ENCODE measurements around the gene MALAT1. TPM values are rescaled to one million over a fixed set of nuclear protein-coding genes. Genes with fewer than 3 reads are reported as not detected.
A peak's percentile ranks its signal among the peaks of the same experiment; 100 is the strongest.
"Not testable (repeated sequence)": the region's sequence is repeated elsewhere in the genome, so short reads cannot be mapped to it uniquely, and the experiment has no call there.

MALAT1 gene
- total and polyA plus RNA-seq, 7 donors = 102 to 11,376 (median 3,071) TPM

DNA sequence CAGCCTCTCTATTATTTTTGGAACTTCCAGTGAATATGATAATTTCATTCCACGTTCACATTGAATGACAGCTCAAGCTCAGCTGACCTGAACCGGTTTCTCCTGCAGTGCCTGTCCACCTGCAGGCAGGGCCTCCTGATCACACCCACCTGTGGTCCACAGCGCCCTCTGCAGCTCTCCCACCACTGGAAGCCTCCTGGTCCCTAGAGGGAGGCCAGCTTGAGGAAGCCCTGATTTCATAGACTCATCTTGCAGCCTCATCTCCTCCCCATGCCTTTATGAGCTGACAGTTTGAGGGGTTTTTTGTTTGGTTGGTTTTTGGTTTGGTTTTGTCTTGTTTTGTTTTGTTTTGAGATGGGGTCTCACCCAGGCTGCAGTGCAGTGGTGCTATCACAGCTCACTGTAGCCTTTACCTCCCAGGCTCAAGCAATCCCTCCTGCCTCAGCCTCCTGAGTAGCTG is 29.9 kb upstream of the MALAT1 start:
- intact Hi-C loops (cut with DNase I) = no loop called here

DNA sequence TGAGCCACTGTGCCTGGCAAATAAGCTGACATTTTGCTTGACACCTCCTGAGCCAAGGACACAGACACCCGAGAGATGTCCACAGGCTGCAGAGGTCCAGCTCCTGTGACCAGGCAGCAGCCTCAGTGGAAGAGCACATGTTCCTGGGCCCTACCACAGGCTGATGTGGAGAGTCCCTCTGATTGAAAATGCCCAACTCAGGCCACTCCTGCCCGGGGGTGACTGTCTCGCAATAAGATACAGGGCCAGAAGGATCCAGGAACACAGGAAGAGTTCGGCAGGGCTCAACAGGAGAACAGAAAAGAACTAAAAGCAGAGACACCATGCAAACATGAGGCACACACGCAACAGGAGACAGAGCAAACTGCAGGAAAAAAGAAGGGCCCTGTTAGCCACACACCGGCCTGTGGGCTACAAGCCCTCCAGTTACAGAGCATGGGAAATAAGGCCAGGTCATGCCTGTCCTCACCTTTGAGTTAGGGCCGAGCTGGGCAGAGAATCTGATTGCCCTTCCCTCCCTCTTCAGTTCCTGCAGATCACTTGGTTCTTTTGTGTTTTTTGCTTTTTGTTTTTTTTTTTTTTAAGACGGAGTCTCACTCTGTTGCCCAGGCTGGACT is 28.3 kb upstream of the MALAT1 start:
- peak; percentile 7 to 31 (median 22) for ATAC-seq
- H3K9me3 ChIP-seq = no peaks in the 10 kb centered on the region
- no peaks in the 10 kb centered on the region for H3K36me3 ChIP-seq (ENCODE audit: insufficient read depth in 1 of 2, low read depth in 1 of 2)
- 35 to 58% (median 37%) methylated on average over 8 of the region's 8 CpGs for WGBS, 3 donors
- TF ChIP-seq, protein P1, sequence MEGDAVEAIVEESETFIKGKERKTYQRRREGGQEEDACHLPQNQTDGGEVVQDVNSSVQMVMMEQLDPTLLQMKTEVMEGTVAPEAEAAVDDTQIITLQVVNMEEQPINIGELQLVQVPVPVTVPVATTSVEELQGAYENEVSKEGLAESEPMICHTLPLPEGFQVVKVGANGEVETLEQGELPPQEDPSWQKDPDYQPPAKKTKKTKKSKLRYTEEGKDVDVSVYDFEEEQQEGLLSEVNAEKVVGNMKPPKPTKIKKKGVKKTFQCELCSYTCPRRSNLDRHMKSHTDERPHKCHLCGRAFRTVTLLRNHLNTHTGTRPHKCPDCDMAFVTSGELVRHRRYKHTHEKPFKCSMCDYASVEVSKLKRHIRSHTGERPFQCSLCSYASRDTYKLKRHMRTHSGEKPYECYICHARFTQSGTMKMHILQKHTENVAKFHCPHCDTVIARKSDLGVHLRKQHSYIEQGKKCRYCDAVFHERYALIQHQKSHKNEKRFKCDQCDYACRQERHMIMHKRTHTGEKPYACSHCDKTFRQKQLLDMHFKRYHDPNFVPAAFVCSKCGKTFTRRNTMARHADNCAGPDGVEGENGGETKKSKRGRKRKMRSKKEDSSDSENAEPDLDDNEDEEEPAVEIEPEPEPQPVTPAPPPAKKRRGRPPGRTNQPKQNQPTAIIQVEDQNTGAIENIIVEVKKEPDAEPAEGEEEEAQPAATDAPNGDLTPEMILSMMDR (IDR thresholded peaks at IDR 0.05) = no peak
- intact Hi-C loops (cut with DNase I) = loop anchor here (2.0 to 5.0 kb wide), 3 partner anchors 40 to 54 kb away; no protein-coding TSS in a partner anchor
- H3K4me1 ChIP-seq = peaks cover 51% of the 10 kb centered on the region
- H3K27ac ChIP-seq = peak overlapping the region; percentile 99
- H3K27me3 ChIP-seq (ENCODE audit: insufficient read depth in 3 of 3, low read length in 2 of 3) = no peaks in the 10 kb centered on the region
- DNase-seq = peak in 1 of 2 donors; percentile 25
- H3K4me3 ChIP-seq = peak overlapping the region; percentile 61

More for the DNA sequence above, 29.9 kb upstream of the MALAT1 start:
- Histone ChIP-seq H3K27ac (peak overlapping the region; percentile 99), H3K9me3 (no peaks in the 10 kb centered on the region), H3K27me3 (ENCODE audit: insufficient read depth in 3 of 3, low read length in 2 of 3) (no peaks in the 10 kb centered on the region), H3K36me3 (ENCODE audit: insufficient read depth in 1 of 2, low read depth in 1 of 2) (no peaks in the 10 kb centered on the region), H3K4me3 (no peak overlapping the region), H3K4me1 (peaks cover 39% of the 10 kb centered on the region)
- 30 to 41% (median 32%) methylated on average over 3 of the region's 3 CpGs for WGBS, 3 donors
- ATAC-seq (no peak), DNase-seq (peak in 1 of 2 donors; percentile 58)
- TF ChIP-seq, protein P1 (IDR thresholded peaks at IDR 0.05) = peak; percentile 50

DNA sequence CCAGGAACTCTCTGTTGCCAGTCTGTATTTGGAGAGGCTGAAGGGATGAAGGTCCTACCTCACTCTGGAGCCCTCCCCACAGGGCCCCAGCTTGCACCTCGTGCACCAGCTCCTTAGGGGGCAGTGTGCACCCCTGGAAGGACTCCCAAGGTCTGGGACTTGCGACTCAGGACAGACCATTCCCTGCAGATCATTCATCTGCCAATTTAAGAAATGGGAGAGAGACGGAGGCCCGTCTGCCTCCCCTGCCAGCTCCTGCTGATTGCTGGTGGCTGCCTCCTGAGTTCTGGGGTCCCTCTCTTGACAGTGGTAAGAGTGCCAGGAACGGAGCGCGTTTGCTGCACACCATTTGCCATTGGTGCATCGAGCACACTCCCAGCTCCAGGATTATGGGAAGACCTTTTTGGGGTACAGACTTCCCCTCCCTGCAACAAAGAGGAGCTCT is 27.4 kb upstream of the MALAT1 start:
- DNase-seq = peak; percentile 85 to 94
- no peaks in the 10 kb centered on the region for H3K36me3 ChIP-seq (ENCODE audit: insufficient read depth in 1 of 2, low read depth in 1 of 2)
- peaks cover 55% of the 10 kb centered on the region for H3K4me1 ChIP-seq
- no peaks in the 10 kb centered on the region for H3K27me3 ChIP-seq (ENCODE audit: insufficient read depth in 3 of 3, low read length in 2 of 3)
- TF ChIP-seq, protein P1 (IDR thresholded peaks at IDR 0.05) = peak; percentile 63
- peak overlapping the region; percentile 99 for H3K27ac ChIP-seq
- intact Hi-C loops (cut with DNase I) = loop anchor here (2.0 to 5.0 kb wide), 3 partner anchors 39 to 55 kb away; no protein-coding TSS in a partner anchor
- 16 to 20% (median 18%) methylated on average over 8 of the region's 8 CpGs for WGBS, 3 donors
- H3K4me3 ChIP-seq = peak overlapping the region; percentile 61
- peak; percentile 81 to 84 (median 82) for ATAC-seq
- H3K9me3 ChIP-seq = no peaks in the 10 kb centered on the region

DNA sequence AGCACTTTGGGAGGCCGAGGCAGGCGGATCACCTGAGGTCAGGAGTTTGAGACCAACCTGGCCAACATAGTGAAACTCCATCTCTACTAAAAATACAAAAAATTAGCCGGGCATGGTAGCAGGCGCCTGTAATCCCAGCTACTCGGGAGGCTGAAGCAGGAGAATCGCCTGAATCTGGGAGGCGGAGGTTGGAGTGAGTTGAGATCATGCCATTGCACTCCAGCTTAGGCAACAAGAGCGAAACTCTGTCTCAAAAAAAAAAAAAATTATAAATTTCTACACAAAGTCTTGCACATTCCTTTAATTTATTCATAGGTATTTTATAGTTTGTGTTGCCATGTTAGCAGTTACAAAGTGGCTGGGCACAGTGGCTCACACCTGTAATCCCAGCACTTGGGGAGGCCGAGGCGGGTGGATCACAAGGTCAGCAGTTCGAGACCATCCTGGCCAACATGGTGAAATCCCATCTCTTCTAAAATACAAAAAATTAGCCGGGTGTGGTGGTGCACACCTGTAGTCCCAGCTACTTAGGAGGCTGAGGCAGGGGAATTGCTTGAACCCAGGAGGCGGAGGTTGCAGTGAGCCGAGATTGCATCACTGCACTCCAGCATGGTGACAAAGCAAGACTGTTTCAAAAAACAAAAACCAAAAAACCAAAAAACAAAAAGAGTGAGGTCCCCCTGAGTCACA is 26.1 kb upstream of the MALAT1 start:
- ATAC-seq; H3K36me3 ChIP-seq (ENCODE audit: insufficient read depth in 1 of 2, low read depth in 1 of 2); H3K9me3 ChIP-seq; DNase-seq; H3K27me3 ChIP-seq (ENCODE audit: insufficient read depth in 3 of 3, low read length in 2 of 3): not testable (repeated sequence)
- Histone ChIP-seq H3K27ac (peak overlapping the region; percentile 99), H3K4me3 (peak overlapping the region; percentile 32), H3K4me1 (peaks cover 56% of the 10 kb centered on the region)
- WGBS, 3 donors = 59 to 73% (median 63%) methylated on average over 14 of the region's 14 CpGs
- intact Hi-C loops (cut with DNase I) = loop anchor here in 1 of 2 donors (5.0 kb wide), 1 partner anchor 55 kb away; no protein-coding TSS in a partner anchor

DNA sequence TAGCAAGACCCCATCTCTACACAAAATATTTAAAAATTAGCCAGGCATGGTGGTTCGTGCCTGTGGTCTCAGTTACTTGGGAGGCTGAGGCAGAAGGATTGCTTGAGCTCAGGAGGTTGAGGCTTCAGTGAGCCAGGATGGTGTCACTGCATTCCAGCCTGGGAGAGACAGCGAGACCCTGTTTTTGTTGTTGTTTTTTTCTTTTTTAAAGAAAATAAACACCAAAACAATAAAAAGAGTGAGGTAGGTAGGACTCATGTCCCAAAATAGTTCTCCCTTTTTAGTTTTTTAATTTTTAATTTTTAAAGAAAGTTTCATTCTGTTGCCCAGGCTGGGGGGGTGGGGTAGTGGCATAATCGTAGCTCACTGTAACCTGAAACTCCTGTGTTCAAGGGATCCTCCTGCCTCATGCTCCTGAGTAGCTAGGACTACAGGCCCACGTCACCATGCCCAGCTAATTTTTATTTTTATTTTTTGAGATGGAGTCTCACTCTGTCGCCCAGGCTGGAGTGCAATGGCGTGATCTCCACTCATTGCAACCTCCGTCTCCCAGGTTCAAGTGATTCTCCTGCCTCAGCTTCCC is 25.5 kb upstream of the MALAT1 start:
- Histone ChIP-seq H3K27me3 (ENCODE audit: insufficient read depth in 3 of 3, low read length in 2 of 3) (no peaks in the 10 kb centered on the region), H3K9me3 (no peaks in the 10 kb centered on the region), H3K4me1 (peaks cover 60% of the 10 kb centered on the region), H3K36me3 (ENCODE audit: insufficient read depth in 1 of 2, low read depth in 1 of 2) (no peaks in the 10 kb centered on the region), H3K4me3 (no peak overlapping the region), H3K27ac (peak overlapping the region; percentile 99)
- TF ChIP-seq, protein P1 (IDR thresholded peaks at IDR 0.05) = no peak
- DNase-seq (no peak), ATAC-seq (no peak)
- WGBS, 3 donors = 60 to 76% (median 65%) methylated on average over 7 of the region's 7 CpGs
- intact Hi-C loops (cut with DNase I) = loop anchor here in 1 of 2 donors (5.0 kb wide), 1 partner anchor 56 kb away; no protein-coding TSS in a partner anchor
